K562 (cell line): ENCODE results near the gene IMPDH2. TPM values are rescaled to one million over a fixed set of nuclear protein-coding genes. Genes with fewer than 3 reads are reported as not detected.

Experiments
- ADNP ChIP-seq: fragments of 200-800 bp; sonication (Bioruptor generic); IDR thresholded peaks from 2 replicates; pipeline ENCODE4 v1.6.1; 2016; ENCODE audit warnings: missing genetic modification characterization, missing compliant biosample characterization
- CCNT2 ChIP-seq: IDR thresholded peaks from 2 replicates; pipeline ENCODE4 v1.6.1; 2011; ENCODE audit warnings: borderline replicate concordance, low read depth, mild to moderate bottlenecking, moderate library complexity, mixed read lengths, low read length; ENCODE audit not compliant: insufficient read length; ENCODE audit errors: extremely low read depth
- CHD1 ChIP-seq: fragments of 200-600 bp; sonication (generic); IDR thresholded peaks from one replicate; pipeline ENCODE4 v1.6.1; 2012; ENCODE audit warnings: mild to moderate bottlenecking, moderate library complexity, low read length, inconsistent platforms
- CTCF ChIP-seq, 3 experiments: IDR thresholded peaks in 2 of 3; conservative IDR thresholded peaks in 1 of 3; 2 replicates each; pipeline ENCODE4 v1.5.1; 2011 to 2012; ENCODE audit warnings: low read length in 3 of 3, mild to moderate bottlenecking in 3 of 3, control low read depth in 2 of 3, improper control_type of control experiment in 1 of 3, inconsistent platforms in 1 of 3, low read depth in 1 of 3, mixed read lengths in 1 of 3, moderate library complexity in 1 of 3; ENCODE audit not compliant: insufficient read depth in 2 of 3
- E2F3 ChIP-seq: fragments of 250-450 bp; sonication (Bioruptor Pico); IDR thresholded peaks from 2 replicates; pipeline ENCODE4 v1.4.0; 2020; ENCODE audit warnings: mild to moderate bottlenecking
- EGR1 ChIP-seq: fragments of 450-650 bp; conservative IDR thresholded peaks from 2 replicates; pipeline ENCODE4 v1.6.1; 2017; ENCODE audit warnings: mild to moderate bottlenecking
- KDM2B ChIP-seq: fragments of 250-450 bp; sonication (Bioruptor Pico); IDR thresholded peaks from 2 replicates; pipeline ENCODE4 v1.8.0; 2021; ENCODE audit warnings: mild to moderate bottlenecking, moderate library complexity
- KLF6 ChIP-seq: fragments of 250-450 bp; sonication (Bioruptor Pico); IDR thresholded peaks from 2 replicates; pipeline ENCODE4 v1.4.0; 2020; ENCODE audit warnings: mild to moderate bottlenecking, moderate library complexity, borderline replicate concordance
- NFATC3 ChIP-seq: fragments of 450-650 bp; IDR thresholded peaks from 2 replicates; pipeline ENCODE4 v1.6.1; 2017; ENCODE audit warnings: mild to moderate bottlenecking
- PURB ChIP-seq: sonication (generic); formaldehyde crosslinking; IDR thresholded peaks from 2 replicates; pipeline ENCODE4 v1.9.0; 2021; ENCODE audit warnings: low read depth, mild to moderate bottlenecking, missing genetic modification reagents
- SMAD1 ChIP-seq: fragments of 150-350 bp; IDR thresholded peaks from 2 replicates; pipeline ENCODE4 v1.6.1; 2014; ENCODE audit warnings: low read length, low read depth; ENCODE audit not compliant: partially characterized antibody
- SRSF3 ChIP-seq: fragments of 200-400 bp; formaldehyde crosslinking; IDR thresholded peaks from 2 replicates; pipeline ENCODE4 v1.6.1; 2016; ENCODE audit warnings: mild to moderate bottlenecking, low read length, moderate library complexity; ENCODE audit not compliant: insufficient read depth
- STAG1 ChIP-seq: sonication (generic); formaldehyde crosslinking; IDR thresholded peaks from 2 replicates; pipeline ENCODE4 v1.5.0; 2020; ENCODE audit warnings: missing genetic modification reagents, borderline replicate concordance
- THAP7 ChIP-seq: fragments of 250-450 bp; sonication (Bioruptor Pico); IDR thresholded peaks from 2 replicates; pipeline ENCODE4 v1.5.0; 2021
- VEZF1 ChIP-seq: fragments of 200-800 bp; sonication (Bioruptor generic); IDR thresholded peaks from 2 replicates; pipeline ENCODE4 v1.6.1; 2017; ENCODE audit warnings: missing genetic modification characterization, missing compliant biosample characterization
- ZNF133 ChIP-seq: fragments of 250-450 bp; sonication (Bioruptor Pico); IDR thresholded peaks from 2 replicates; pipeline ENCODE4 v1.4.0; 2020; ENCODE audit warnings: mild to moderate bottlenecking
- ZNF232 ChIP-seq: sonication (generic); formaldehyde crosslinking; IDR thresholded peaks from 2 replicates; pipeline ENCODE4 v1.8.0; 2022; ENCODE audit warnings: mild to moderate bottlenecking, missing genetic modification reagents
- ZNF586 ChIP-seq: fragments of 450-650 bp; formaldehyde crosslinking; conservative IDR thresholded peaks from 2 replicates; pipeline ENCODE4 v1.4.0; 2020; ENCODE audit warnings: mild to moderate bottlenecking, moderate library complexity
- polyA plus RNA-seq, 8 experiments: library from polyadenylated mRNA; depleted of rRNA in 4 of 8; stranded (reverse) in 5 of 8; unstranded in 3 of 8; fragments of >200 nt; fragmentation: Nextera tagmentation in 2 of 8; fragmentation: Illumina TruSeq in 1 of 8; extraction: Ambion mirVana in 2 of 8; extraction: Trizol in 1 of 8; gene quantifications; 2 replicates each; pipeline versions ENCODE4 v1.2.1 to v1.2.3, GENCODE V29; 2011 to 2014; ENCODE audit warnings: inconsistent platforms in 1 of 8, missing spikeins in 1 of 8
- total RNA-seq, 7 experiments: library from RNA; depleted of rRNA in 6 of 7; stranded (reverse); fragments of >200 nt in 6 of 7; fragmentation: Illumina TruSeq in 2 of 7; extraction: Trizol in 2 of 7; gene quantifications; 2 replicates each; pipeline versions ENCODE4 v1.2.1 to v1.2.3, GENCODE V29; 2011 to 2021; ENCODE audit warnings: low replicate concordance in 1 of 7

Gene IMPDH2
- total and polyA plus RNA-seq, 9 of the 15 experiments (the other 6 are each of a cell fraction or from before 2014, with no cell fraction given), result 318 to 507 (median 366) TPM

- peak; percentile 83 for TF ChIP-seq CHD1
- no peak for TF ChIP-seq ZNF586
- no peak for TF ChIP-seq THAP7 (CRISPR knock-in tag)
- no peak for TF ChIP-seq CCNT2
- TF ChIP-seq NFATC3, result no peak
- TF ChIP-seq SRSF3, result no peak
- no peak for TF ChIP-seq ZNF133 (CRISPR knock-in tag)
- no peak for TF ChIP-seq ZNF232 (CRISPR knock-in tag)
- no peak for TF ChIP-seq SMAD1
- TF ChIP-seq KLF6, result no peak
- peak; percentile 22; the same call in 1 of the 2 replicates for TF ChIP-seq VEZF1 (CRISPR knock-in tag)
- TF ChIP-seq PURB, result no peak
- no peak for TF ChIP-seq ADNP (tag)
- no peak for TF ChIP-seq CTCF (IDR thresholded peaks at IDR 0.05 in 2 of 3, conservative IDR thresholded peaks at IDR 0.05 in 1 of 3; ENCODE audit: insufficient read depth in 2 of 3, low read depth in 1 of 3, low read length in 3 of 3)
- peak; percentile 31; the same call in 1 of the 2 replicates for TF ChIP-seq EGR1
- no peak for TF ChIP-seq STAG1 (CRISPR knock-in tag)
- 0 out of 2 replicates have a peak, but pooled peaks have one; percentile 36 for TF ChIP-seq E2F3 (CRISPR knock-in tag)
- no peak for TF ChIP-seq KDM2B (CRISPR knock-in tag)
Measured at GRCh38 chr3:49020330-49021212, 8.6 kb downstream of the IMPDH2 start (continued).
